HL-60/S4 treated with retinoic acid at 250 ng/mL for 4 days and 3 days (cell line): Measurements from ENCODE around the gene PCAT6.
"Not testable (repeated sequence)": the region's sequence is repeated elsewhere in the genome, so short reads cannot be mapped to it uniquely, and the experiment has no call there.

Source experiments
- in situ Hi-C: fragments of 300-500 bp; cut with MboI; formaldehyde crosslinking; loops from 2 replicates; pipeline ENCODE4 v1.7.0; 2022; ENCODE audit warnings: low sequenced_read_pairs

Gene PCAT6

GRCh38 chr1:202806845-202807450 lies 3.8 kb upstream of the PCAT6 start:
- in situ Hi-C loops = no loop called here

DNA sequence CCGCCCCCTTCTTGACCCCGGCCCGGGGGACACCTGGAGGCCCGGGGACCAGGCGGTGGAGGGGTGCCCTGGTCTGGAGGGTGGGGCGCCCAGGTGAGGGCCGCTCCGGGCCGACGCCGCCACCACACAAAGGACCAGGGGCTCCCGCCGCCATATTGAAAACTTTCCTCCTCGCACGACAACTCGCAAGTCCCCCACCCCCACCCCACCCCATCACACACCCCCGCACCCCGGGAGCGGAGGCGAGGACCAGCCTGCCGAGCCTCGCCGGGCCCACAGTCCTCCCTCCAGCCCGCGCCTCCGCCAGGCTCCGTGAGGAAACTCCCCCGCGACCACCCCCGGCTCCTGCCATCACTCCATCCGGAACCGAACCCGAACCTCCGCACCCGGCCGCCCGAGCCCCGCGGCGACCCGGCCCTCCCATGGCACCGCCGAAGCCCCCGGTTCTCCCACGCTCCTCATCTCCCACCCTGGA lies 3.3 kb upstream of the PCAT6 start:
- in situ Hi-C loops = no loop called here

DNA sequence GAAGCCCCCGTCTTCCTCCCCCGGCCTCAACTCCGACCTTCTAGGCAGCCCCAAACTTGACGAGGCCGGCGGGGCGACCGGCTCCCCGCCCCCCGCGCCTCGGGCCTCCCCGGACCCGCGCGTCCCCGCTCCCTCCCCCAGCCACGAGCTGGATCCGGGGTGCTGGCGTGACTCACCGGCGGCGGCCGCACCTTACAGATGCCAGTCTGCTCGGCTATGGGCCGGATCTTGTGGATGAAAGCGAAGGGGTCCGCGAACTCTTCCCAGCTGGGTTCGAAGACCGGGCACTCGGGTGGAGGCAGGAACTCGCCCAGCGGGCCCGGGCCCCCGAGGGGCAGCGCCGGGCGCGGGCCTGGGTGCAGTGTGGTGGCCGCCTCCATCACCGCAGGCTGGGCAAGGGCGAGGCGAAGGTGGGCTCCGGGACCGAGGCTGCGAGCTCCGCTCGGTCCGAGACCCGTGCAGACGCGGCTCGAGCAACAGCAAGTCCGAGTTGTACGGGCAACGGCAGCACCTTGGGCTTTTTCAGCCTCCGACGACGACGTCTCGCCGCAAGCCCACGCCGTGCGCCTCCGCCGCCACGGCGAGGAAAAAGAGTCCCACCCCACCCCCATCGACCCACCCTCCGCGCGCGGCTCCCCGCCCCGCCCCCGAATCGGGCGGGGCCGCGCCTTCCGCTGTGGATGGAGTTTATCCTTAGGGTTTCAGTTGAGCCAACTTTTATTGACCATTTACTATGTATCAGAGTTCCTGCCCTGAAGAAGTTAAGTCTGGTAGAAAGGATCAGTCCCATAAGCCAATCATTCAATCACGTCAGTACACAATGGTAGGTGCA lies 2.6 kb upstream of the PCAT6 start, which contains the start of gene KDM5B:
Gene KDM5B, minus strand, starts transcription at position 496 of the 832 bp plus-strand sequence. Its CDS starts 116 bp downstream, at position 380.
- in situ Hi-C loops = no loop called here

DNA sequence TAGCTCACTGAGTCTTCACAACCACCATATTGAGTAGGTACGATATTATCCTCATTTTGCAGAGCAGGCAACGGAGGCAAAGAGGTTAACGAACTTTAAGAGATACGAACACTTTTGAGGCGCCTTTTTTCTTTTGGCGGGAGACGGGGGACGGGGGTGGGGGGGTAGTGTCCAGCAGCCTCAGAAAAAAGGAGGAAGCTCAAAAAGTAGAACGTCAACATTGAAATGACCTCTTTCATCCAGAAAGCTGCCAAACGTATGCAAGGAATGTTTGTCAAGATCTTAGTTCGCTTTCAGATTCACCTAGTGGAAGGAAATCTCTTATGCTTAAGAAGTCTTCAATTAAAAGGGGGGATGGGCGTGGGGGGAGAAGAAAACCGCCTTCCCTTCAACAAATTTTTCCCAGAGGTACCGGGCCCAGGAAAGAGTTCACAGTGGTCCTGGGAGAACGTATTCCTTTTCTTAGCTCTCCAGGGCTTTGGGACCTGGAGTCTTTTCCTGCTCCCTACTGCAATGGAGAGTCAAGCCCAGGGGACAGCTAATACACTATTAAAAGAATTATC lies 1.1 kb upstream of the PCAT6 start:
- in situ Hi-C loops = no loop called here

GRCh38 chr1:202810193-202810614 lies 550 bp upstream of the PCAT6 start:
- in situ Hi-C loops = no loop called here

DNA sequence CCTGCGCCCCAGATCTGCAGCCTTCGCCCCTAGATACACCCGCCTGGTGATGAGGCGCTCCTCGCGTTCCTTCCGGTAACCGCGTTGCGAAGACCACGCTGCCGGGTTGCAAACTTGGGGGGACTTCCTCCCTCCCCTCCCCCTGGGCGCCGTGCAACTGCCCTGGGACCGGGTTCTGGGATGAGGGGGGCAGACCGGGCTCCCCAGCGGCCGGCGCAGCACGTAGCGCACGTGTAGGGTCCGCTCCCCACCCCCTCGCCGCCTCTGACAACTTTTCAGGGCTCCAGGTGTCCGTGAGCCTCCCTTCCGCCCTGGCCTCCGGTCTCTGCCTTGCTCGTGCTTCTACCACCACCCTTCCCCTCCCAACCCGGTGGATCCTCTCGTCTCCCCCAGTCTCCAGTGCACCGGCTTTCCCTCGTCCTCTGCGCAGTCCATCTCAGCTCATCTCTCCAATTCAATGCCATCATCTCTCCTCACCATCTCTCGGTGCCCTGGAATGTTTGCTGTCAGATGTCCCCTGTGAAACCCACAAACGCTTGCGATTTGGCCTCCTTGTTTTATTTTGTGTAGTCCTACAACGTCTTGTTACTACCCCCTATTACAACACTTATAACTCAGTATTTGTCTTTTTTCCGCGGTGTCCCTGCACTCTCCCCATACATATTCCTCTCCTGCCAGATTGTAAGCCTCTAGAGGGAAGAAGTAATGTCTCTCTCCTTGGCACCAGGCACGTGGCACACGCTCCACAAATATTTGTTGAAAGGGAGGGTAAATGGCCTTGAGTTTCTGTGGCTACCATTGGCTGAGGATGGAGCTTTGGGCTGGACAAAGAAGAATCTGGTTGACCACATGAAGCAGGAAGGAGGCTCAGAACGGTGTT lies 782 bp downstream of the PCAT6 start:
- in situ Hi-C loops = no loop called here

GRCh38 chr1:202812176-202813026 lies 1.6 kb downstream of the PCAT6 start:
- in situ Hi-C loops = no loop called here

- in situ Hi-C loops = no loop called here
Measured at GRCh38 chr1:202815120-202815519, 4.4 kb downstream of the PCAT6 start.

GRCh38 chr1:202818819-202819218 lies 8.1 kb downstream of the PCAT6 start:
- in situ Hi-C loops = no loop called here

DNA sequence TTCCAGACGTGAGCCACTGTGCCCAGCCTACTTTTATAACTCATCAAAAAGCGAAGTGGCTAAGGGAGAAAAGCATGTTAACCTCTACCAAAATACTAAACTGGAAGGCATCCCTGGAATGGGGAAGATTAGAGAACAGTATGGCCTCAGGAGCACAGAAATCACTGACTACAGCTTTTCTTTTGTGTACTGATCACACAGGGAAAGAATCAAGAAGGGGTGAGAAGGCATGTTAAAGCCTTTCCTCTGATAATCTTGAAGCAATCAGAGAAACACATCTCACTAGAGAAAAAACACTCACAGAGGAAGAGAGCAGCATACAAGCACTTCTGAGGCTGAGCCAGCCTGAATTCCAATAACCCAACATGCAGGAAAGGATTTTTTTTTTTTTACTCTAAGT lies 10.7 kb downstream of the PCAT6 start:
- in situ Hi-C loops = no loop called here

DNA sequence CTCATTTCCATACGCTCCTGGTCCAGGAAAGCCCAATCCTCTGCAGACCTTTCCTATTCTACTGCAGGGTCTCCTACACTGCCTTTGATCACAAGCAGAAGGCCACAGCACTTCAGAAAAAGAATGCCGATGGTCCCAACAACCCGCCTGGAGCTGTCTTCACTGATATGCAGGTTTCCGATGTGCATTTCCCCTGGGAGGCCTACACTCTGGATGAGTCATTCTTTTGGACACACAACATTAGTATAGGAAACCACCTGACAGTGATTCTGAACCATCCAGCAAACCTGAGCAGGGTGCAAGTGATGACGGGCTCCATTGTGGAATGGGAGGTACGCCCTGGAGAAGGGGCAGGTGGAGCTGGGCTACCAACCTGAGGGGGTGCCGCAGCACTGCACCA lies 15.0 kb downstream of the PCAT6 start:
- in situ Hi-C loops = no loop called here

DNA sequence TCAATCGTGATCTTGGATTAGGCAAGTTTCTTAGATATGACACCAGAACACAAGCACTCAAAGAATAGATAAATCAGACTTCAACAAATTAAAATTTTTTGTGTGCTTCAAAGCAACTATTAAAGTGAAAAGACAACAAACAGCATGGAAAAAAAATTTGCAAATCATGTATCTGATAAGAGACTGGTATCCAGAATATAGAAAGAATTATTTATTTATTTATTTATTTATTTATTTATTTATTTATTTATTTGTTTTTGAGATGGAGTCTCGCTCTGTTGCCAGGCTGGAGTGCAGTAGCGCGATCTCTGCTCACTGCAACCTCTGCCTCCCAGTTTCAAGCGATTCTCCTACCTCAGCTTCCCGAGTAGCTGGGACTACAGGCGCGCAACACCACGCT lies 18.5 kb downstream of the PCAT6 start:
- in situ Hi-C loops = not testable (repeated sequence)

- in situ Hi-C loops = no loop called here
Measured at GRCh38 chr1:202831906-202832305, 21.2 kb downstream of the PCAT6 start.

DNA sequence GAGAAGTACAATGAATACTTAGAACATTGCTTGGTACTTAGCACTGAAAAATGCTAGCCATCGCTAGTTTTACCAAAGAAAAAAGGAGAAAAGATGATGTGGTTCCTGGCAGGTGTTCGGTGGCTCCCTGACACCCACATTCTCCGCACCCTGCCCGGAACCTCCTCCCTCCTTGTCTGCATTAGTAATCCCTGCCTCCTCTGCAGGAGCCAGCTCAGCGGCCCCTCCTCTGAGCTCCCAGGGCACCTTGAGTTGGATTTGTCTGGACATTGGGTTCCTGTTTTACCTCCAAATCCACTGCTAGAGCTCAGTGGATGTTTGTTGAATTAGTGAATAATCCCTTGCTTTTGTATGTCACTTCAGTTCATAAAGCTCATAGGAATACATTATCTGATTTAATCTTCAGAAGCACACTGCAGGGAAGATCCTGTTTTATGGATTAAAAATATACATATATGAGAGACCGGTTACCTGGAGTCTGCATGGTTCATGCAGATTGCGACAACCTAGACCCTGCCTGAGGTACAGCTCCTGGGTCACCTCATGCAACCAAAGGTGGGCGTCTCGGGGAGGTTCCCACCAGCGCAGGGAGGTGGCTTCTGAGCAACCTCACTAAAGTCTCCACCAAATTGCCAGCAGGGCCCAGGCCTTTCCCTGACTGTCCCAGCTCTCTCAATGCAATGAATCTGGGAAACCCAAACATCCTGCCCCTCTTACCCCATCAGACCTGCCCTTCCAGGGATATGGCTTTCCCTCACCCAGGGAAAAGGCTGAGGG lies 24.2 kb downstream of the PCAT6 start:
- in situ Hi-C loops = no loop called here

- in situ Hi-C loops = no loop called here
Measured at GRCh38 chr1:202835548-202836072, 24.9 kb downstream of the PCAT6 start.

DNA sequence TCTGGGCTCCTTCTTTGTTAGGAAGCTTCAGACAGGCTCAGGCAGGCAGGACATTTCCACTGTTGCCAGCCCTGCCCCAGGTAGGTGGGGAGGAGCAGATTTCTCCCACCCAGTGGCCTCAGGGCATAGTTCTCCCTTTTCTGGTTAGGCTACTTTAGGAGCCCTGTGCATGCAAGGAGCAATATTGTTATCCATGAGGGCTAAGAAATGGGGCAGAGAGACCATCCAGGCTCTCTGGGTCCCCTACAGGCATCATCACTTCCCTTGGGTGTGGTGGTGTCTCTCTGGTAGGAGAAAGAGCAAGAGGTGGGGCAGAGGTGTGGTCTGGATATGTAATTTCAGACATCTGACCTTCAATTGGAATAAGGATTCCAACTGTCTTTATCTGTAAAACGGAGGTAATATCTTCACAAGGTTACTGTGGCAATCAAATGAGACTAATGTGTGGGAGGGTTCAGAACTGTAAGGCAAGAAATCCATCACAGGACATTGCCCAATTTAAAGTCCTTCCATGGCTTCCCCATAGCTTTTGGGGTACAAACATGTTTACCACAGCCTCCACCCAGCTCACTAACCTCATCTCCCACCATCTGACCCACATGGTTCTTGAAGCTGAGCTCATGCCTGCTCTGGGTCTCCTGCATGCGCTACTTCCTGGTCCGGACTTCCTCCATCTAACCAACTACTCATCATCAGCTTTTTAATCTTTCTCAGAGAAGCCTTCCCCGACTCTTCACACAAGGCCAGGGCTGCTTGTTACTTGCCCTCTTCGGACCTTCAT lies 26.1 kb downstream of the PCAT6 start:
- in situ Hi-C loops = no loop called here

DNA sequence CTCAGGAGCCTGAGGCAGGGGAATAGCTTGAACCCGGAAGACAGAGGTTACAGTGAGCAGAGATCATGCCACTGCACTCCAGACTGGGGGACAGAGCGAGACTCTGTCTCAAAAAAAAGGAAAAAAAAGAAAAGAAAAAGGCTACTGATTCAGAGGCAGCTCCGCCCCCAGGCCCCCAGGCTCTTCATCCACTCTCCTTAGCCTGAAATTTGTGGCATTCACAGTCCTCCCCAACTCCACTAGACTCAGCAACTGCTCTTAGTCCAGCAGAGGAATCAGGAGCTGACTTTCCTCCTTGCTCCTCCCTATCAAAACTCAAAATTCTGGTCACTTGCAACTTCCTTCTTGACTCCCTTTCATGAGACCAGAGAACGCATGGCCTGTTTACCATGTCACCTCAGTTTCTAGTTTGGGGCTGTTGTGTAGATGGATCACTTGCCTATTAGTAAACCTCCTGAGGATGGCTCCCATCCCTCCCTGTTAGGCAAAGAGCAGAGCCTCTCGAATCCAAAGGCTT lies 27.1 kb downstream of the PCAT6 start:
- in situ Hi-C loops = no loop called here

DNA sequence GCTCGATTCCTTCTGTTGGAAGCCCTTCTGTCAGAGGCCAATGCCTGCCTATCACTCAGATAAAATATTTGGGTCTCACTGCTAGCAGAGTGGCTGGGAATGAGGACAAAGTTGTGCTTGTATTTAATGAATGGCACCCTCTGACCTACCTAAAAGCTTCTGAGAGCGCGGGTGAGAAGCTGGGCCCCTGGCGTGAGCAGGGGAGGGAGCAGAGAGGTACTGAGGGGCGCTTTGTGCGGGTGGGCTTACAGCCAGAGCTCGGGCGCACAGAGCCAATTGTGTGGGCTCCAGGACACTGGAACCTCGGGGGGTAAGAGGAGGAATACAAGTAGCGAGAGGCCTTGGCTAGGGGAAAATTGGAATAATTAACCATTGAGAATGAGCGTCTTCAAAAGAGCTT lies 32.3 kb downstream of the PCAT6 start:
- in situ Hi-C loops = no loop called here
